Mononuclear cell (primary cell): Measurements from ENCODE around the gene PLEKHM2. TPM values are rescaled to one million over a fixed set of nuclear protein-coding genes. Genes with fewer than 3 reads are reported as not detected.

Experiments used
- H3K27me3 ChIP-seq: 2 replicates; pipeline ENCODE4 v1.6.0; 2011; ENCODE audit warnings: low read length, control low read depth; ENCODE audit not compliant: insufficient read depth
- H3K4me1 ChIP-seq: 2 replicates; pipeline ENCODE4 v1.5.1; 2011; ENCODE audit warnings: mild to moderate bottlenecking, low read length, control low read depth; ENCODE audit not compliant: insufficient read depth
- H3K4me3 ChIP-seq: 2 replicates; pipeline ENCODE4 v1.5.1; 2011; ENCODE audit warnings: mild to moderate bottlenecking, low read length, moderate library complexity
- H3K9me3 ChIP-seq: 2 replicates; pipeline ENCODE4 v1.5.1; 2011; ENCODE audit warnings: low read depth, mild to moderate bottlenecking, control low read depth, low read length
- total RNA-seq: library from RNA; depleted of rRNA; stranded (reverse); fragments of >200 nt; gene quantifications from one replicate; pipeline ENCODE4 v1.2.3, GENCODE V29; 2012

Gene PLEKHM2
- total RNA-seq, 1 donor: 70.7 TPM

- Histone ChIP-seq H3K9me3 (no peaks in the 10 kb centered on the region), H3K4me3 (no peak overlapping the region), H3K4me1 (no peaks in the 10 kb centered on the region), H3K27me3 (no peaks in the 10 kb centered on the region)
Measured at GRCh38 chr1:15704526-15705183, 20.5 kb downstream of the PLEKHM2 start.

DNA sequence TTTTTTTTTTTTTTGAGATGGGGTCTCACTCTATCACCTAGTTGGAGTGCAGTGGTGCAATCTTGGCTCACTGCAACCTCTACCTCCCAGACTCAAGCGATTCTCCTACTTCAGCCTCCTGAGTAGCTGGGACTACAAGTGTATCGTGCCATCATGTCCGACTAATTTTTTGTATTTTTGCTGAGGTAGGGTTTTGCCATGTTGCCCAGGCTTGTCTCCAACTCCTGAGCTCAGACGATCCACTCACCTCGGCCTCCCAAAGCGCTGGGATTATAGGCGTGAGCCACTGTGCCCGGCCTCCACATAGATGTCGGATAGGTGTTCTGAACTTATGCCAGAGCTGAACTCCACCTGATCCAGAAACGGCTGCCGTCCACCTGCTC, 21.1 kb downstream of the PLEKHM2 start:
- Histone ChIP-seq H3K4me3 (no peak overlapping the region), H3K9me3 (no peaks in the 10 kb centered on the region), H3K27me3 (no peaks in the 10 kb centered on the region), H3K4me1 (no peaks in the 10 kb centered on the region)

GRCh38 chr1:15706751-15707150, 22.6 kb downstream of the PLEKHM2 start:
- Histone ChIP-seq H3K4me3 (no peak overlapping the region), H3K4me1 (no peaks in the 10 kb centered on the region), H3K27me3 (no peaks in the 10 kb centered on the region), H3K9me3 (no peaks in the 10 kb centered on the region)

- Histone ChIP-seq H3K4me3 (no peak overlapping the region), H3K27me3 (no peaks in the 10 kb centered on the region), H3K4me1 (no peaks in the 10 kb centered on the region), H3K9me3 (no peaks in the 10 kb centered on the region)
Measured at GRCh38 chr1:15707239-15707925, 23.3 kb downstream of the PLEKHM2 start.

- Histone ChIP-seq H3K9me3 (no peaks in the 10 kb centered on the region), H3K4me3 (no peak overlapping the region), H3K4me1 (no peaks in the 10 kb centered on the region)
Measured at GRCh38 chr1:15708486-15709137, 24.5 kb downstream of the PLEKHM2 start.

GRCh38 chr1:15709226-15709625, 25.1 kb downstream of the PLEKHM2 start:
- Histone ChIP-seq H3K4me1 (no peaks in the 10 kb centered on the region), H3K9me3 (no peaks in the 10 kb centered on the region), H3K4me3 (no peak overlapping the region), H3K27me3 (no peaks in the 10 kb centered on the region)

More at GRCh38 chr1:15708486-15709137, 24.5 kb downstream of the PLEKHM2 start:
- H3K27me3 ChIP-seq: no peaks in the 10 kb centered on the region

DNA sequence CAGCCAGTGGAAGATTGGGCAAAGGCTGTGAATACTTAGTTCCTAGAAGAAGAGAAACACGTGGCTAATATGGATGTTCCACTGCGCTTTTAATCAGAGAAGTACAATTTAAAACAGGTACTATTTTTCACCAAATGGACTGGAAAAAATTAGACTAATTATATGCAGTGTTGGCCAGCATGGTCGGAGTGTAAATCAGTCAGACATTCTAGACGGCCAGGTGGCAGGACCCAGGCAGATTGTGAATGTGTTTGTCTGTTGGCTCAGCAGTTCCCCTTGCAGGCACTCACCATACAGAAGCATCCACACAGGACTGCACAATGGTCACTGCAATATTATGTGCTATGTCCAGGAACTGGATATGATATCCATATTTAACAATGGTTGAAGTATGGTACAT, 28.0 kb downstream of the PLEKHM2 start:
- Histone ChIP-seq H3K27me3 (no peaks in the 10 kb centered on the region), H3K4me3 (no peak overlapping the region), H3K9me3 (no peaks in the 10 kb centered on the region), H3K4me1 (no peaks in the 10 kb centered on the region)

- Histone ChIP-seq H3K27me3 (no peaks in the 10 kb centered on the region), H3K4me1 (no peaks in the 10 kb centered on the region), H3K9me3 (no peaks in the 10 kb centered on the region), H3K4me3 (no peak overlapping the region)
Measured at GRCh38 chr1:15714406-15715136, 30.5 kb downstream of the PLEKHM2 start.

- no peaks in the 10 kb centered on the region for H3K27me3 ChIP-seq
- no peak overlapping the region for H3K4me3 ChIP-seq
- H3K4me1 ChIP-seq: no peaks in the 10 kb centered on the region
- H3K9me3 ChIP-seq: no peaks in the 10 kb centered on the region
Measured at GRCh38 chr1:15717418-15718125, 33.5 kb downstream of the PLEKHM2 start.

GRCh38 chr1:15718199-15718601, 34.1 kb downstream of the PLEKHM2 start:
- Histone ChIP-seq H3K27me3 (no peaks in the 10 kb centered on the region), H3K4me3 (no peak overlapping the region), H3K9me3 (no peaks in the 10 kb centered on the region), H3K4me1 (no peaks in the 10 kb centered on the region)

DNA sequence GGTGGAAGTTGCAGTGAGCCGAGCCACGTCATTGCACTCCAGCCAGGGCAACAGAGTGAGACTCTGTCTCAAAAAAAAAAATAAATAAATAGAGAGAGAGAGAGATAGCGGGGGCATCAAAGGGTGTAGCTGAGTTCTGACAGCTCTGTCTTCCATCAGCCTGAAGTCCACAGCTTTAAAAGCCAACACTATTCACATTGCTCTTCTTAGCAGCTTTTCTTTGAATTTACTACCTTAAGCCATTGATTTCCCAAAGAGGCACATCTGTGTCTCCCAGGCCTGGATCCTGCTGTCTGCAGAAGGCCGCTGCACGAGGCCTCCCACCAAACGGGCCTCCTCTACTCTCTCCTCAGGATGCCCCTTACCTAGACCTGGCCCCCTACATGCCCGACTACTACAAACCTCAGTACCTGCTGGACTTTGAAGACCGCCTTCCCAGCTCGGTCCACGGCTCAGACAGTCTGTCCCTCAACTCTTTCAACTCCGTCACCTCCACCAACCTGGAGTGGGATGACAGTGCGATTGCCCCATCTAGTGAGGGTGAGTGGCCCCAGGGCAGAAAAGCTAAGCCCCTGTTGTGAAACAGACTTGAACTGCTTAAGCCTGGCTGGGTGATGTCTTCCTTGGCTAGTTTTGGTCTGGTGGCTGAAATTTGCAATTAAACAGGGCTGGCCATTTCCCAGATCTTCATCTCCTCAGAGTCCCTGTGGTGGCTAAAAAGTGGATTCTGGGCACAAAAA, 35.4 kb downstream of the PLEKHM2 start:
- Histone ChIP-seq H3K4me1 (no peaks in the 10 kb centered on the region), H3K9me3 (no peaks in the 10 kb centered on the region), H3K4me3 (no peak overlapping the region), H3K27me3 (no peaks in the 10 kb centered on the region)

DNA sequence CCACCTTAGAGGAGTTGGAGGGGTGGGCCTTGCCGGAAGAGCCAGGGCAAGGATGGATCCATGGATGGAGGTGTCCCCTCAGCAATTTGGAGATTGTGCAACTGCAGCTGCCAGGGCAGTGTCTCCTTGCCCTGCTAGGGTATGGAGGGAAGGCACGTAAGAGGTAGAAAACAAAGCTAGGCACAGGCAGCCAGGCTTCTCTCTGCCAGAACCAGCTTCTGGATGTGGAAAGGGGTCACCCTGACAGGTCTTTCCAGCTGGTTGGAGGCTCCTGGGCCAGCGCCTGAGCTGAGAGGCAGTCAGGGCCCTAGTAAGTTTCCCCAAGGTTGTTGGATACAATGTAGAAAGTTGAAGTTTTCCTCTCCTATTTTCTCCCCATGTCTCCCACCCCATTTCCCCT, 36.7 kb downstream of the PLEKHM2 start:
- Histone ChIP-seq H3K27me3 (no peaks in the 10 kb centered on the region), H3K4me1 (no peaks in the 10 kb centered on the region), H3K9me3 (no peaks in the 10 kb centered on the region), H3K4me3 (no peak overlapping the region)

- Histone ChIP-seq H3K4me1 (no peaks in the 10 kb centered on the region), H3K9me3 (no peaks in the 10 kb centered on the region), H3K4me3 (no peak overlapping the region), H3K27me3 (no peaks in the 10 kb centered on the region)
Measured at GRCh38 chr1:15722411-15722810, 38.3 kb downstream of the PLEKHM2 start.

DNA sequence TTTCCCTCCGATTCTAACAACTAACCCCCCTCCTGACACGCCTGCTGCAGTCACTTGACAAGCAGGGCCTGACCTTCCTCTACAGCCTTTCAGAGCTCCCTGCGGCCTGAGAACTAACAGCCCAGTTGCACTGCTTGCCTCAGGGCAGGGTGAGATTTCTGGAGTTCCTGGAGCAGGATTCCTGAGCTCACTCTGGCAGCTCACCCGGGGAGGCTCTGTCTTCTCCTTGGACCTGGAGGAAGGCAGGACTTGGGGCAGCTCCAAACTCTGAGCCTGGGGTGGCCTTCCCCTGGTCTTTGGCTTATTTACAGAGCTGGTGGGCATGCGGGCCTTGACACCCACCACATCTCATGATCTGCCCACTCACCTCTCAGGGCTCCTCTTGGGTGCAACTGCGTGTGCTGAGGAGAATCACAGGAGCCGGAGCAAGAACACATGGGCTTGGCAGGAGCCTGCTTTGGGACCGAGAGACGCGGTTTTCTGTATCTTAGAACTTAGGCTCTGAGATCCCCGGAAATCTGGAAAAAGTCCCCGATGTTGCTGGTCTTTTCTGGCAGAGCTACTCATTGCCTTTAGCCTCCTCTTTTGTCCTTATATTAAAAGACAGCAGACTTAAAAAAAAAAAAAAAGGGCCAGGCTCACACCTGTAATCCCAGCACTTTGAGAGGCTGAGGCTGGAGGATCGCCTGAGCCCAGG, 38.9 kb downstream of the PLEKHM2 start:
- Histone ChIP-seq H3K9me3 (no peaks in the 10 kb centered on the region), H3K4me1 (no peaks in the 10 kb centered on the region), H3K27me3 (no peaks in the 10 kb centered on the region), H3K4me3 (no peak overlapping the region)
